HG03159 (cell line): Measurements from ENCODE around the gene PLSCR5.
A peak's percentile ranks its signal among the peaks of the same experiment; 100 is the strongest.

Source experiments
- ATAC-seq: cut with Tn5 transposase; IDR thresholded peaks from one replicate; pipeline ENCODE4 v1.9.1; 2021; ENCODE audit warnings: mild to moderate bottlenecking, moderate library complexity; ENCODE audit not compliant: unreplicated experiment

The PLSCR5 gene

DNA sequence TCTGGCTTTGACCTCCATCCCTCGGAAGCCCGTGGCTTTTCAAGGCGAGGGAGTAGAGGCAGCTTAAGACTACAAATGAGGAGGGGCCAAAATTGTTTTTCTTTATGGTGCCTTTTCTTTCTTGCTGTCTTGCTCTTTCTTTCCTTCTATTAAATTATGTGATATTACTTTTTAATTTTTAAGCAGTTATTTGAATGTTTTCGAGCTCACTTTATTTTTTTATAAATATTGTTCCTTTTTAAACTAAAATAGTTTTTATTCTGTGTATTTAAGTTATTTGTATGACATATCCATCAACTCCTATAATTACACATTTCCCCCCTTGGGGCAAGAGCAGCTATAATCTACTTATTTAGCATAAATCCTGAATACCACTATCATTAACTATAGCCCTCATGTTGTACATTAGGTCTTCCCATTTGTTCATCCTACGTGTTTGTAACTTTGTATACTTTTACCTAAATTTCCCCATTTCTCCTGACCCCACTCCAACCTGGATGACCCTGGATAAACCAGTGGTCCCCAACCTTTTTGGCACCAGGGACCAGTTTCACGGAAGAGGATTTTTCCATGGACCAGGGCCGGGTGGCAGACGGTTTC lies 60.1 kb downstream of the PLSCR5 start:
- peak; percentile 17 for ATAC-seq

- ATAC-seq, result peak; percentile 86
Observed at GRCh38 chr3:146544002-146544928, 60.9 kb downstream of the PLSCR5 start, which contains the start of gene PLSCR1. Gene PLSCR1 (minus strand): TSS chr3:146544607. CDS start chr3:146536552, 8,055 bp downstream.

- ATAC-seq, result peak; percentile 10
Observed at GRCh38 chr3:146543461-146544001, 61.6 kb downstream of the PLSCR5 start.

- ATAC-seq, result no peak
Observed at GRCh38 chr3:146542978-146543377, 62.2 kb downstream of the PLSCR5 start.

GRCh38 chr3:146542179-146542578 lies 63.0 kb downstream of the PLSCR5 start:
- no peak for ATAC-seq

- no peak for ATAC-seq
Observed at GRCh38 chr3:146540978-146541377, 64.2 kb downstream of the PLSCR5 start.

GRCh38 chr3:146540236-146540635 lies 64.9 kb downstream of the PLSCR5 start:
- ATAC-seq, result no peak

DNA sequence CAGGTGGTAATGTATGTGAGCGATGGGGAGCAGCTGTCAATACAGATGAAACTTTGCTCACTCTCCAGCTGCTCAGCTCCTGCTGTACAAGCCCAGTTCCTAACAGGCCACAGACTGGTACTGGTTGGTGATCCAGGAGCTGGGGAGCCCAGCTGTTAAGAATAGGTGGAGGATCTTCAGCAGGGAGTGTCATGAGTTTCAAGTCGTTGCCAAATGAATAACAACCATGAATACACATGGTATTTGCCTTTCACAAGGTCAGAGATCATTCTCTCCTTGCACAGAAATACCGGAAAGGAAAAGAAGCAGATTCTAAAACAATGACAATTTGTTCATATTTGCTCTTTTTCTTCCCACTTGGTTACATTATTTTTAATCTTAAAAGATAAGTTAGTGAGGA lies 65.8 kb downstream of the PLSCR5 start:
- ATAC-seq, result no peak

DNA sequence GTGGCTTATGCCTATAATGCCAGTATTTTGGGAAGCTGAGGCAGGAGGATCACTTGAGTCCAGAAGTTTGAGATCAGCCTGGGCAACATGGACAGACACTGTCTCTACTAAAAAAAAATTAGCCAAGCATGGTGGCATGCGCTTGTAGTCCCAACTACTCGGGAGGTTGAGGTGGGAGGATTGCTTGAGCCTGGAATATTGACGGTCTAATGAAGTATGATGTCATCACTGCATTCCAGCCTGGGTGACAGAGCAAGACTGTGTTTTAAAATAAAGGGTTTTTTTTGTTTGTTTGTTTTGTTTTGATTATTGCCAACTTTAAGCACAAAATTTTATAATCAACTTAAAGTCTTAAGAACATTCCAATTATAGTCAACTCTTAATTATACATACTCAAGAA lies 67.5 kb downstream of the PLSCR5 start:
- no peak for ATAC-seq

GRCh38 chr3:146536681-146537080 lies 68.5 kb downstream of the PLSCR5 start:
- ATAC-seq, result no peak
